Sigmoid colon (tissue), 7 donors: Measurements from ENCODE around the gene COL5A1. TPM values are rescaled to one million over a fixed set of nuclear protein-coding genes. Genes with fewer than 3 reads are reported as not detected.
A peak's percentile ranks its signal among the peaks of the same experiment; 100 is the strongest.
"Not testable (repeated sequence)": the region's sequence is repeated elsewhere in the genome, so short reads cannot be mapped to it uniquely, and the experiment has no call there.

Experiments used
- DNase-seq: peaks from one replicate; pipeline ENCODE4 v3.0.0-alpha.2; 2019
- H3K27ac ChIP-seq, 4 donors: fragments of 200-600 bp; sonication (generic); one replicate each; pipeline ENCODE4 v1.5.1; 2016 to 2019; ENCODE audit warnings: mild to moderate bottlenecking in 1 of 4
- H3K27me3 ChIP-seq, 3 donors: fragments of 200-600 bp; sonication (generic); one replicate each; pipeline ENCODE4 v1.5.1; 2019; ENCODE audit warnings: mild to moderate bottlenecking in 1 of 3
- H3K36me3 ChIP-seq, 4 donors: fragments of 200-600 bp; sonication (generic); one replicate each; pipeline ENCODE4 v1.5.1; 2016 to 2019
- H3K4me1 ChIP-seq, 4 donors: fragments of 200-600 bp; sonication (generic); one replicate each; pipeline ENCODE4 v1.5.1; 2017 to 2019
- H3K4me3 ChIP-seq, 4 donors: fragments of 200-600 bp; sonication (generic); one replicate each; pipeline ENCODE4 v1.5.1; 2017 to 2019; ENCODE audit warnings: mild to moderate bottlenecking in 2 of 4, moderate library complexity in 1 of 4
- H3K9me3 ChIP-seq, 4 donors: fragments of 200-600 bp in 3 of 4; sonication (generic) in 3 of 4; one replicate each; pipeline versions ENCODE4 v1.5.1 to v1.6.1; 2013 to 2019
- EP300 ChIP-seq, 4 donors: sonication (generic); formaldehyde crosslinking; IDR thresholded peaks; one replicate each; pipeline ENCODE4 v1.6.1; 2017; ENCODE audit warnings: antibody characterized with exemption in 4 of 4
- POLR2A ChIP-seq, 2 donors: fragments of 450-650 bp; IDR thresholded peaks; one replicate each; pipeline ENCODE4 v1.6.1; 2016; ENCODE audit warnings: antibody characterized with exemption in 2 of 2, mild to moderate bottlenecking in 2 of 2, moderate library complexity in 2 of 2
- POLR2AphosphoS5 ChIP-seq, 4 donors: sonication (generic); formaldehyde crosslinking; IDR thresholded peaks; one replicate each; pipeline ENCODE4 v1.6.1; 2017; ENCODE audit warnings: antibody characterized with exemption in 4 of 4
- WGBS, 2 donors: extraction: QIAGEN DNeasy Blood & Tissue Kit; methylation state at CpG; one replicate each; pipeline ENCODE4 v1.1.7; 2013; 5-methylcytosine and 5-hydroxymethylcytosine counted together
- intact Hi-C: fragments of 100-400 bp; cut with DNase I; formaldehyde crosslinking; loops from one replicate; pipeline ENCODE4 v1.15.1; 2023
- polyA plus RNA-seq, 3 donors: library from polyadenylated mRNA; stranded (reverse); fragments of 200-250 nt; gene quantifications; one replicate each; pipeline ENCODE4 v1.2.3, GENCODE V29; 2013
- total RNA-seq, 4 donors: library from RNA; depleted of rRNA; stranded (reverse); fragments of >200 nt; gene quantifications; one replicate each; pipeline ENCODE4 v1.1.0, GENCODE V29; 2016
- TF ChIP-seq, protein P1 (sequence below), 4 experiments: fragments of 450-650 bp in 3 of 4; fragments of 200-600 bp in 1 of 4; IDR thresholded peaks; one replicate each; pipeline ENCODE4 v1.5.1; 2016 to 2019; ENCODE audit warnings: antibody characterized with exemption in 4 of 4, mild to moderate bottlenecking in 3 of 4, moderate library complexity in 2 of 4
- donor health status: healthy with polysubstance abuse.
- donor health status: Bipolar disorder and iron deficiency.
- donor health status: healthy.

The COL5A1 gene
- total and polyA plus RNA-seq, 7 donors = 4.2 to 168 (median 24.2) TPM

DNA sequence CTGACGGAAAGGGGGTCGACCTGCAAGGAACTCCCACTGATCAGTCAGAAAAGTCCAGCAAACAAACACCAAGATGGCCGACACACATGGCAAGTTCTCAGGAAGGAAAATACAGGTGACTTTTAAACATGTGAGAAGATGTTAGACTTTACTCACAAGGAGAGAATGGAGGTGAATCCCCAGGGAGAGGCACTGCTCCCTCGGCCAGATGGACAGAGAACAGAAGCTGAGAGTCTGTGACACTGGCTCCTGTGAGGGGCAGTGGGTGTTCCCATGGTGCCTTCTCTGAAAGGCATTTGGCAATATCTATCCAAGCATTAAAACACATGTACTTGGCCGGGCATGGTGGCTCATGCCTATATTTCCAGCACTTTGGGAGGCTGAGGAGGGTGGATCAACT is 22.8 kb downstream of the COL5A1 start:
- intact Hi-C loops = loop anchor here (5.0 kb wide), 3 partner anchors 192 to 497 kb away; partner anchors contain the start of gene RXRA
- Histone ChIP-seq H3K36me3 (no peaks in the 10 kb centered on the region), H3K4me3 (no peak overlapping the region), H3K27me3 (no peaks in the 10 kb centered on the region), H3K27ac (peak overlapping the region; percentile 79 to 92 (median 90)), H3K4me1 (peaks cover 0 to 83% (median 70%) of the 10 kb centered on the region in 4 donors), H3K9me3 (no peaks in the 10 kb centered on the region)
- 81 to 89% methylated on average over 5 of the region's 5 CpGs for WGBS, 2 donors
- TF ChIP-seq, protein P1, sequence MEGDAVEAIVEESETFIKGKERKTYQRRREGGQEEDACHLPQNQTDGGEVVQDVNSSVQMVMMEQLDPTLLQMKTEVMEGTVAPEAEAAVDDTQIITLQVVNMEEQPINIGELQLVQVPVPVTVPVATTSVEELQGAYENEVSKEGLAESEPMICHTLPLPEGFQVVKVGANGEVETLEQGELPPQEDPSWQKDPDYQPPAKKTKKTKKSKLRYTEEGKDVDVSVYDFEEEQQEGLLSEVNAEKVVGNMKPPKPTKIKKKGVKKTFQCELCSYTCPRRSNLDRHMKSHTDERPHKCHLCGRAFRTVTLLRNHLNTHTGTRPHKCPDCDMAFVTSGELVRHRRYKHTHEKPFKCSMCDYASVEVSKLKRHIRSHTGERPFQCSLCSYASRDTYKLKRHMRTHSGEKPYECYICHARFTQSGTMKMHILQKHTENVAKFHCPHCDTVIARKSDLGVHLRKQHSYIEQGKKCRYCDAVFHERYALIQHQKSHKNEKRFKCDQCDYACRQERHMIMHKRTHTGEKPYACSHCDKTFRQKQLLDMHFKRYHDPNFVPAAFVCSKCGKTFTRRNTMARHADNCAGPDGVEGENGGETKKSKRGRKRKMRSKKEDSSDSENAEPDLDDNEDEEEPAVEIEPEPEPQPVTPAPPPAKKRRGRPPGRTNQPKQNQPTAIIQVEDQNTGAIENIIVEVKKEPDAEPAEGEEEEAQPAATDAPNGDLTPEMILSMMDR (IDR thresholded peaks at IDR 0.05) = no peak
- TF ChIP-seq POLR2AphosphoS5 (IDR thresholded peaks at IDR 0.05) = no peak
- no peak for TF ChIP-seq EP300 (IDR thresholded peaks at IDR 0.05)
- TF ChIP-seq POLR2A (IDR thresholded peaks at IDR 0.05) = no peak
- peak; percentile 58 for DNase-seq

DNA sequence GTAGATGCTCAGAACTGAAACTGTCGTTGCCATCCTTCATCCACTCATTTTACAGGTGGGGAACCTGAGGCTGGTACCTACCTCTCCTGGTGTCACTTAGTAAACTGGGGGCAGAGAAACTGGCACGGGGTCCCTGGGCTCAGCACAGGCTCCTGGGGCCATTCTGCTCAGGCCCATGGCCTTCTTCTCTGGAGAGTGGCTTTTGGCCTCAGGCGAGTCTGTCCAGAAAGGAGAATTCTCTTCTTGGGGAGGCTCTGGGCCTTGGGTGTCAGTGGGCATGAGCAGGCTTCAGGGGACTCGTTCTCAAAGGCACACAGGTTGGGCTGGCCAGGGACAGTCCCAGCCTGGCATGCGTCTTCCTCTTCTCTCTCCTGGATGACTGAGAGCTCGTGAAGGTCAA is 24.6 kb downstream of the COL5A1 start:
- Histone ChIP-seq H3K9me3 (no peaks in the 10 kb centered on the region), H3K36me3 (no peaks in the 10 kb centered on the region), H3K27ac (peak overlapping the region in 2 of 4 donors; percentile 91 to 92), H3K4me3 (no peak overlapping the region), H3K27me3 (no peaks in the 10 kb centered on the region), H3K4me1 (peaks cover 0 to 83% (median 70%) of the 10 kb centered on the region in 4 donors)
- TF ChIP-seq, protein P1 (IDR thresholded peaks at IDR 0.05) = no peak
- TF ChIP-seq POLR2AphosphoS5 (IDR thresholded peaks at IDR 0.05) = no peak
- TF ChIP-seq EP300 (IDR thresholded peaks at IDR 0.05) = no peak
- TF ChIP-seq POLR2A (IDR thresholded peaks at IDR 0.05) = no peak
- intact Hi-C loops = no loop called here
- WGBS, 2 donors = 57 to 74% methylated on average over 6 of the region's 6 CpGs
- DNase-seq = no peak

DNA sequence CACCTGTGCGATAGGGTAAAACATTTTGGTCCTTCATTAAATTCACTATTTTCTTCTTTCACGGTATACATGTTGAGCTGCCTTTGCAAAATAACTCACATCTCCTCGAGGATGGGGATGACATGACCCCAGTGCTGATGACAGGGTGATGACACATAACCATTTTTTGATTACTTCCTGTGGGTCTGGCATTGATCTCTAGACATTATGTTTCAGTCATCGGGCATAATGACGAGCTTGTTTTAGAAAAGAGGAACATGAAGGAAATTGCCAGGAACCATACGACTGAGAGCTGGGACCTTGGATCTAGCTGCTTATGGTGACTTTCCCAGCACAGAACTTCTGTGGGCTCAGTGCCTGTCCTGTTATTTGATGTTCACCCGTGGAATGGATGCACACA is 25.2 kb downstream of the COL5A1 start:
- peaks cover 0 to 83% (median 70%) of the 10 kb centered on the region in 4 donors for H3K4me1 ChIP-seq
- no peak overlapping the region for H3K4me3 ChIP-seq
- no peaks in the 10 kb centered on the region for H3K27me3 ChIP-seq
- no peak for TF ChIP-seq EP300 (IDR thresholded peaks at IDR 0.05)
- TF ChIP-seq, protein P1 (IDR thresholded peaks at IDR 0.05) = no peak
- no peak for TF ChIP-seq POLR2A (IDR thresholded peaks at IDR 0.05)
- TF ChIP-seq POLR2AphosphoS5 (IDR thresholded peaks at IDR 0.05) = no peak
- H3K27ac ChIP-seq = peak overlapping the region in 1 of 4 donors; percentile 92
- no peaks in the 10 kb centered on the region for H3K9me3 ChIP-seq
- no peaks in the 10 kb centered on the region for H3K36me3 ChIP-seq
- DNase-seq = no peak
- WGBS, 2 donors = 61 to 70% methylated on average over 7 of the region's 7 CpGs
- intact Hi-C loops = no loop called here

DNA sequence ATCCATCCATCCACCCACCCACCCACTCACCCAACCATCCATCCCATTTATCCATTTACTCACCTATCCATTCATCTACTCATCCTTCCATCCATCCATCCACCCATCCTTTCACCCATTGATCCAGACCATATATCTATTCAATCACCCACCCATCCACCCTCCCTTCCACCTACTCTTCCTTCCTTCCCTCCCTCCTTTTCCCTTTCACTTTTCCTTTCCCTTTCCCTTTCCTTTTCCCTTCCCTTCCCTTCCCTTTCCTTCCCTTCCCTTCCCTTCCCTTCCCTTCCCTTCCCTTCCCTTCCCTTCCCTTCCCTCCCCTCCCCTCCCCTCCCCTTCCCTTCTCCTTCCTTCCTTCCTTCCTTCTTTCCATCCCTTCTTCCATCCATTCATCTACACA is 27.4 kb downstream of the COL5A1 start:
- H3K4me1 ChIP-seq = peaks cover 0 to 66% (median 53%) of the 10 kb centered on the region in 4 donors
- H3K27ac ChIP-seq = peak overlapping the region in 1 of 4 donors; percentile 58
- DNase-seq, H3K27me3 ChIP-seq, H3K36me3 ChIP-seq, H3K9me3 ChIP-seq, intact Hi-C loops, H3K4me3 ChIP-seq: not testable (repeated sequence)

DNA sequence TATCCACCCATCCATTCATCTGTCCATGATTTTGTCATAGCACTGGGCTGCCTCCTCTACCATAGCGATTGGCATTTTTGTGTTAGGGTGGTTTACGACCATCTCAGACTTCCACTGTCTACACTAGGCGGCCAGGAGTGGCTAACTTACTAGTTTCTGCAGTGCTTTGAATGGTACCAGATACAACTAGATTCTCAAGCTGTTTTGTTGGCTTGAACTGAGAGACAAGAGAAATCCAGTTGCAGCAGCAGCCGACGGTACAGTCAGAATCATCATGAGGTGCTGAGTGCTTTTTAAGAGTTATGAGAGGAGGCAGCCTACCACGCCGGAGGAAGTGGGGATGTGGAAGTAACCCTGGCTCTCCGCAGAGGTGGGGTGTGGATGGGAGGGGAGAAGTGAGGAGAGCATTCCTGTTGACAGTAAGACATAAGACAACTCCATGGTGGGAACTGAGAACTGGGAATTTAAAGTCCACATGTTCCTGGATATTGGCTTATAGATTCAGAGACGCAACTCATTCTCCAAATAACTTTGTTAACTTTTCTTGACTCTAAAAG is 27.9 kb downstream of the COL5A1 start:
- WGBS, 2 donors = 61 to 80% methylated on average over 9 of the region's 9 CpGs
- peak overlapping the region in 3 of 4 donors; percentile 28 to 58 (median 38) for H3K27ac ChIP-seq

More for the DNA sequence above, 27.9 kb downstream of the COL5A1 start:
- TF ChIP-seq POLR2AphosphoS5 (IDR thresholded peaks at IDR 0.05) (no peak), EP300 (IDR thresholded peaks at IDR 0.05) (no peak), POLR2A (IDR thresholded peaks at IDR 0.05) (no peak)
- TF ChIP-seq, protein P1 (IDR thresholded peaks at IDR 0.05) = no peak
- Histone ChIP-seq H3K27me3 (no peaks in the 10 kb centered on the region), H3K4me3 (no peak overlapping the region), H3K36me3 (no peaks in the 10 kb centered on the region), H3K9me3 (no peaks in the 10 kb centered on the region), H3K4me1 (peaks cover 0 to 61% (median 48%) of the 10 kb centered on the region in 4 donors)
- intact Hi-C loops = no loop called here
- DNase-seq = peak; percentile 65
